Loucy (cell line): ENCODE data around the gene PAQR9.

Source experiments
- CTCF ChIP-seq: fragments of 200-600 bp; sonication (generic); conservative IDR thresholded peaks from 2 replicates; pipeline ENCODE4 v1.5.1; 2014; ENCODE audit warnings: mild to moderate bottlenecking, antibody characterized with exemption, low read length
- EZH2phosphoT487 ChIP-seq: fragments of 200-600 bp; IDR thresholded peaks from 2 replicates; pipeline ENCODE4 v1.6.1; 2018; ENCODE audit warnings: antibody characterized with exemption, mild to moderate bottlenecking, moderate library complexity, borderline replicate concordance

- TF ChIP-seq CTCF (no peak), EZH2phosphoT487 (no peak)
Measured at GRCh38 chr3:142934887-142935269, 28.6 kb downstream of the PAQR9 start.
